Natural killer cell (primary cell): ENCODE results near the gene INS. TPM values are rescaled to one million over a fixed set of nuclear protein-coding genes. Genes with fewer than 3 reads are reported as not detected.

Experiments used
- ATAC-seq, 3 donors: fragments of 150-1000 bp in 2 of 3; fragments of 200-7000 bp in 1 of 3; cut with Tn5 transposase; 1 replicate in 1 of 3; 2 replicates in 2 of 3; pipeline ENCODE4 v1.10.0; 2021; ENCODE audit warnings: mild to moderate bottlenecking in 2 of 3, moderate library complexity in 2 of 3
- DNase-seq, 2 donors: peaks; one replicate each; pipeline versions ENCODE4 v3.0.0 to v3.0.0-alpha.2; 2013 to 2021; ENCODE audit warnings: mixed read lengths in 1 of 2
- H3K27ac ChIP-seq: one replicate; pipeline ENCODE4 v1.5.1; 2013; ENCODE audit warnings: mild to moderate bottlenecking, low read length
- H3K27me3 ChIP-seq: one replicate; pipeline ENCODE4 v1.6.1; 2013; ENCODE audit warnings: low read length; ENCODE audit not compliant: control insufficient read depth, insufficient read depth
- H3K36me3 ChIP-seq: one replicate; pipeline ENCODE4 v1.6.1; 2013; ENCODE audit warnings: low read length; ENCODE audit not compliant: control insufficient read depth, insufficient read depth
- H3K4me1 ChIP-seq: one replicate; pipeline ENCODE4 v1.6.1; 2013; ENCODE audit warnings: low read length; ENCODE audit not compliant: control insufficient read depth, insufficient read depth
- H3K4me3 ChIP-seq: one replicate; pipeline ENCODE4 v1.5.1; 2013; ENCODE audit warnings: low read length
- H3K9me3 ChIP-seq: one replicate; pipeline ENCODE4 v1.6.1; 2013; ENCODE audit warnings: low read length; ENCODE audit not compliant: control insufficient read depth, insufficient read depth
- H3K27ac Mint-ChIP-seq, 2 donors: one replicate each; pipeline ENCODE4 v1.8.0; 2022; ENCODE audit warnings: mild to moderate bottlenecking in 2 of 2, mixed read lengths in 2 of 2, moderate library complexity in 1 of 2
- H3K27me3 Mint-ChIP-seq, 2 donors: one replicate each; pipeline ENCODE4 v1.8.0; 2022; ENCODE audit warnings: low read depth in 2 of 2, mixed read lengths in 2 of 2
- H3K36me3 Mint-ChIP-seq: one replicate; pipeline ENCODE4 v1.8.0; 2022; ENCODE audit warnings: mixed read lengths
- H3K4me1 Mint-ChIP-seq, 2 donors: one replicate each; pipeline ENCODE4 v1.8.0; 2022; ENCODE audit warnings: mixed read lengths in 2 of 2
- H3K4me3 Mint-ChIP-seq: one replicate; pipeline ENCODE4 v1.8.0; 2022; ENCODE audit warnings: mild to moderate bottlenecking, moderate library complexity, mixed read lengths
- H3K9me3 Mint-ChIP-seq, 2 donors: one replicate each; pipeline ENCODE4 v1.8.0; 2022; ENCODE audit warnings: mixed read lengths in 2 of 2
- CTCF ChIP-seq: fragments of 200-600 bp; IDR thresholded peaks from one replicate; pipeline ENCODE4 v1.8.0; 2022; ENCODE audit warnings: antibody characterized with exemption
- WGBS: methylation state at CpG from one replicate; pipeline ENCODE4 v1.1.7; 2013; ENCODE audit warnings: missing lambda C conversion rate; ENCODE audit not compliant: insufficient coverage; 5-methylcytosine and 5-hydroxymethylcytosine counted together
- intact Hi-C: fragments of 100-400 bp; cut with micrococcal nuclease; formaldehyde crosslinking; loops from one replicate; pipeline ENCODE4 v1.14.2; 2022
- total RNA-seq, 4 donors: library from RNA; stranded (reverse); fragments of 120-200 nt in 1 of 4; gene quantifications; one replicate each; pipeline versions ENCODE4 v1.2.3 to v1.2.4, GENCODE V29; 2013 to 2022

The INS gene
- total RNA-seq, 3 donors from 2014 or later (not counting 1 experiment from before 2014, with no cell fraction given), result not detected

DNA sequence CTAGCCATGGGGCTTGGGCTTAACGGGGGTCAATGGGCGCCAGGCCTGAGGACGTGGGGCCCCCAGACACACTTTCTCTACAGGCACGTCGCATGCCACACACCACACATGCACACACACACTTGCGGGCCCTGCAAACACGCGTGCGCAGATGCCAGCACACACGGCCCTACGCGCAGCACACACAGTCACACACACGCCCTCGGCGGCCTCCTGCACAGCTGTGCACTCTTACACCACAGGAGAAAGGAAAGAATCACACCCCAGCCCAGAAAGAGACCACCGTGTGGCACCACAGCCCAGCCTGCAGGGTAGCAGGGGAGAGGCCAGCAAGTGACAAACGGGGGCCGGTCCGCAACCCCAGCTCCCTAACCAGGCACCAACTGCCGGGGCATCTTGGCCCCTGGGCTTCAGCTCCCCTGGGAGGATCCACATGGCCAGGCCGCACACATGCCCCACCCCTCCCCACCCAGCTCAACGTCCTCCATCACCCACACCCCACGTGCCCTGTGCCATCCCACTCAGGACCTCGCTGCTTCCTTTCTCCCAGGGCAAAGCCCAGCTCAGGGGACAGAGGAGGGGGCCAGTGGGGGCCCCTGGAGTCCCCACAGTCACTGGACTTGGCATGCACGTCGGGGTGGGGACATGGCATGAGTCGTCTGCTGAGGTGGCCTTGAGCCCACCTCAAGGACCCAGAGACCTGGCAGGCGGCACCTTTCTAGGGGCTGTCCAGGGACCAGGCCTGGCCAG is 36.9 kb upstream of the INS start:
- intact Hi-C loops, result loop anchor here (1.0 to 2.0 kb wide), 3 partner anchors 73 to 221 kb away; partner anchors contain the start of genes ASCL2 and C11orf21
- Mint-ChIP-seq H3K9me3 (peaks cover 2 to 3% of the 10 kb centered on the region in 2 donors), H3K27ac (no peak overlapping the region), H3K36me3 (no peaks in the 10 kb centered on the region), H3K27me3 (peaks cover 0 to 12% of the 10 kb centered on the region in 2 donors), H3K4me1 (peaks cover 0 to 28% of the 10 kb centered on the region in 2 donors), H3K4me3 (no peak overlapping the region)
- TF ChIP-seq CTCF, result no peak
- ATAC-seq (no peak), DNase-seq (no peak)
- H3K9me3 ChIP-seq, result no peaks in the 10 kb centered on the region
- H3K4me1 ChIP-seq, result peaks cover 33% of the 10 kb centered on the region
- 85% methylated on average over 28 of the region's 28 CpGs for WGBS
- no peak overlapping the region for H3K27ac ChIP-seq
- no peaks in the 10 kb centered on the region for H3K27me3 ChIP-seq
- no peaks in the 10 kb centered on the region for H3K36me3 ChIP-seq
- no peak overlapping the region for H3K4me3 ChIP-seq

DNA sequence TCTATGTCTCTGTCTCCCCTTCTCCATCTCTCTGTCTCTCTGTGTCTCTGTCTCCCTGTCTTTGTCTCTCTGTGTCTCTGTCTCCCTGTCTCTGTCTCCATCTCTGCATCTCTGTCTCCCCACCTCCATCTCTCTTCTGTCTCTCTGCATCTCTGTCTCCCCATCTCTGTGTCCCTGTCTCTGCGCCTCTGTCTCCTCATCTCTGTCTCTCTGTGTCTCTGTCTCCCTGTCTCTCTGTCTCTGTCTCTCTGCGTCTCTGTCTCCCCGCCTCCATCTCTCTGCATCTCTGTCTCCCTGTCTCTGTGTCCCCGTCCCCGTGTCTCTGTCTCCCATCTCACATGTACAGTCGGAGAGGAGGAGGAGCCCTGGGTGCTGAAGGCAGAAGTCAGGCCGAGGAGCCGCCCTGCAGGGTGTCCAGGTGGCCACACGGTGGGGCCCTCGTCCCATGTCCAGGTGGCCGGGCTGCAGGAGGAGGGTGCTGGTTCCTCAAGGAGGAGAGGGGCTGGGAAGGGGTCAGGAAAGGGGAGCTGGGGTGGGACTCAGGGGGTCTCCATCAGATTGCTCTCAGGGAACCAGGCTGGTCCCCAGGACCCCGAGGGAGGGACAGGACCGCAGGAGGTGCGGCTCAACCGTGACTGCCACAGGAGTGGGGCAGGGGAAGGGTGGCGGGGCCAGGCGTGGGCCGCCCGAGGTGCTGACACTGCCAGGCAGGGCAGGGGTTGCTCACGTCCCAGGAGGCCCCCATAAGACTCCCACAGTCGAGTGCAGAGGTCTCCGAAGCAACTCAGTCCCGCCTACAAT is 36.2 kb upstream of the INS start:
- no peaks in the 10 kb centered on the region for H3K36me3 ChIP-seq
- whole genome bisulfite sequencing, result 34% methylated on average over 23 of the region's 23 CpGs
- H3K9me3 ChIP-seq, result no peaks in the 10 kb centered on the region
- Mint-ChIP-seq H3K9me3 (peaks cover 2 to 3% of the 10 kb centered on the region in 2 donors), H3K27me3 (peaks cover 0 to 12% of the 10 kb centered on the region in 2 donors), H3K27ac (no peak overlapping the region), H3K36me3 (no peaks in the 10 kb centered on the region), H3K4me3 (no peak overlapping the region), H3K4me1 (peaks cover 0 to 28% of the 10 kb centered on the region in 2 donors)
- no peaks in the 10 kb centered on the region for H3K27me3 ChIP-seq
- intact Hi-C loops, result loop anchor here (1.0 to 2.0 kb wide), 3 partner anchors 74 to 222 kb away; partner anchors contain the start of genes ASCL2 and C11orf21
- H3K27ac ChIP-seq, result no peak overlapping the region
- no peak overlapping the region for H3K4me3 ChIP-seq
- peak; percentile 85 to 98 (median 96) for ATAC-seq
- peaks cover 33% of the 10 kb centered on the region for H3K4me1 ChIP-seq
- DNase-seq, result peak; percentile 74 to 84
- peak; percentile 83 for TF ChIP-seq CTCF

DNA sequence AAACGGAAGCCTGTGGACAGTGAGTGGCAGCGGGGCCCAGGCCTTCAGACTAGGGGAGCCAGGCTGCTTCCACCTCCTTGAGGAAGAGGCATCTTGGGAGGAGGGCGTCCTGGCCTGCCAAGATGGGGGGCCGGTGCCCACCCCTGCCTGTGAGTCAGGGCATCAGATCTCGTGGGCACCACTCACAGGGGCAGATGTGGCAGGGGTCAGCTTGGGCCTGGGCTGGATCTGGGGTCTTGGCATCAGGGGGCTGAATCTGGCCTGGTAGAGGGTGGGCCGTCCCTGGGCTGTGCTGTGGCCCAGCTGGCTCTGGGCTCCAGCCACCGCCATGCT is 34.7 kb upstream of the INS start:
- intact Hi-C loops, result loop anchor here (2.0 kb wide), 2 partner anchors 75 to 105 kb away; partner anchors contain the start of genes ASCL2 and C11orf21
- no peak for DNase-seq
- Mint-ChIP-seq H3K36me3 (no peaks in the 10 kb centered on the region), H3K9me3 (no peaks in the 10 kb centered on the region), H3K4me3 (no peak overlapping the region), H3K27ac (no peak overlapping the region), H3K4me1 (peaks cover 0 to 33% of the 10 kb centered on the region in 2 donors), H3K27me3 (peaks cover 4 to 12% of the 10 kb centered on the region in 2 donors)
- Histone ChIP-seq H3K36me3 (no peaks in the 10 kb centered on the region), H3K4me1 (peaks cover 43% of the 10 kb centered on the region), H3K9me3 (no peaks in the 10 kb centered on the region), H3K27ac (no peak overlapping the region), H3K4me3 (no peak overlapping the region), H3K27me3 (no peaks in the 10 kb centered on the region)
- WGBS, result 82% methylated on average over 7 of the region's 7 CpGs
- TF ChIP-seq CTCF, result no peak
- ATAC-seq, result no peak
